GM18909 (cell line): ENCODE data around the gene PLXNB3.
"Not testable (repeated sequence)": the region's sequence is repeated elsewhere in the genome, so short reads cannot be mapped to it uniquely, and the experiment has no call there.

ENCODE experiments used
- ATAC-seq: cut with Tn5 transposase; IDR thresholded peaks from one replicate; pipeline ENCODE4 v1.9.1; 2021; ENCODE audit warnings: mild to moderate bottlenecking; ENCODE audit not compliant: unreplicated experiment, poor library complexity

Gene PLXNB3

DNA sequence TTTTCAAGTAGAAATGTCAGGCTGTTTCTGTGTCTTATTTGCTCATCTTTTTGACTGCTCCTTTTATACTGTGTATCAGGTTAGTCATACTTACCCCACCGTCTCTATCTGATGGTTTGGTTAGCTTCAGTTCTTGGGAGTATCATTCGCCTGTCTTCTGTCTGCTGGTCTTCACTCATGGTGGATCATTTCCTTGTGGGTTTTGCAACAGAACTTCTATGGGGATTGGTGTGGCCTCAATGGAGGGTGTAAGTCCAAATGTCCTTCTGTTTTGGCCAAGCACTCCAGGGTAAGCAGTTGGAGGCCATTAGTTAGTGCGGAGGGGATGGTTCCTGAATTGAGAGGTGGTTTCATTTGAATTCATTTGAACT, 32.2 kb upstream of the PLXNB3 start:
- no peak for ATAC-seq

DNA sequence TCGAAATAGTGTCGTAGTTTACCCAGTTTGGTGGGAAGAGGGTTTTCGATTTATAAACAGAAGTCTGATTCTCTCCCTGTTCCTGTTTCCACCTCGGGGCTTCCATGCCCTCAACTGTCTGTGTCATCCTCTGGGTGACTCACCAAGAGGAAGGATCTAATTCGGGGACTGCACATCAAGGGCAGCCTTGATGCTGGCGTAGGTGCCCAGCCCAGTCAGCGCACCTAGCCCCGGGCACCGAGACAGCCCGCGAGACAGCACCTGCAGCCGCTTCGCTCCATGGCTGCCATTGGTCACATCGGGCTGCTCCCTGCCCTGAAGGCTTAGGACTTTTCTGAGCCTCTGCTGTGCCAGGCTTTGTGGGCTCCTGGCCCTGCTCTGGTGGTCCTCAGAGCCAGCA, 31.6 kb upstream of the PLXNB3 start:
- ATAC-seq, result no peak

DNA sequence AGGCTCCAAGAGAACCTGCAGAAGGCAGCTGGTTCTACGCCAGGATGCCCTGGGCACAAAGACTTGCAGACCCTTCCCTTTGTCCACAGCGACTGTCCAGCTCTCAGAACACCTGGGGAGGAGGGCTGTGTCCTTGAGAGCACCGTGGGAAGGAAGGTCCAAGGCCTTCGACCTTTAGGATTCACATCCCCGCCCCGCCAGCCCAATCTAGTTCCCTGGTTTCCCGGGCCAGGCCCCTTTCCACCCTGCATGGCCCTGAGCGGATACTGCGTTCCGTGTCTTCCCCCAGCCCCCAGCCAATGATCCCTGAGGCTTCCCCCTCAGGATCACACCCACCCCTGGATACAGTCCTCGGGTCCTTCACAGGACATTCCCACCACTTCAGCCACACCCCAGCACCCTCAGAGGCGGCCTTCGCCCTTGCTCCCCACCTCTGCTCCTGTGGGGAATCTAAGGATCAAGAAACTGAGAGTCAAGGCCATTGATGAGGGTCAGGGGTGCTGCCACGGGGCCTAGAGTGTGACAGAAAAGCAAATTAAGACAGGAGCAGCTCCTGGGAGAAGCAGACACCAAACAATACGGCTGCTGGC, 30.3 kb upstream of the PLXNB3 start:
- ATAC-seq, result no peak

DNA sequence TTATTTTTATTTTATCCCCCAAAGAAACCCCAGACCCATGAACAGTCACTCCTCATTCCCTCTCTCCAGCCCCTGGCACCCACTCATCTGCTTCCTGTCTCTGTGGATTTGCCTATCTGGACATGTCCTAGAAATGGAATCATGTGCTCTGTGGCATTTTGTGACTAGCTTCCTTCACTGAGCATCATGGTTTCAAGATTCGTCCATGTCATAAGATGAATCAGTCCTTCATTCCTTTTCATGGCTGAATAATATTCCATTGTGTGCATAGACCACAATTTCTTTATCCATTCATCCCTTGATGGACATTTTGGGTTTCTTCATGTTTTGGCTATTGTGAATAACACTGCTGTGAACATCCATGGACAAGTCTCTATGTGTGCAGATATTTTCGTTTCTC, 29.2 kb upstream of the PLXNB3 start:
- ATAC-seq, result no peak

DNA sequence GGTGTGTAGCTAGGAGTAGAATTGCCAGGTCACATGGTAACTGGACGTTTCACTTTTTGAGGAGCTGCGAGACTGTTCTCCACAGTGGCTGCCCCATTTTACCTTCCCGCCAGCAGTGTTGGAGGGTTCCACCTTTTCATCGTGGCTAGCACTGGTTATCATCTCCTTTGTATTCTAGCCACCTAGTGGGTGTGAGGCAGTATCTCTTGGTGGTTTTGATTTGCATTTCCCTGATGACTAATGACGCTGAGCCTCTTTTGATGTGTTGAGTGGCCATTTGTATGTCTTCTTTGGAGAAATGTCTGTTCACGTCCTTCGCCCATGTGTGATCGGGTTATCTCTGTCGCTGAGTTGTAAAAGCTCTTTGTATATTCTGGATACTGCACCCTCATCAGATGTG, 28.8 kb upstream of the PLXNB3 start:
- no peak for ATAC-seq

GRCh38 chrX:153736071-153736820, 27.8 kb upstream of the PLXNB3 start:
- no peak for ATAC-seq

DNA sequence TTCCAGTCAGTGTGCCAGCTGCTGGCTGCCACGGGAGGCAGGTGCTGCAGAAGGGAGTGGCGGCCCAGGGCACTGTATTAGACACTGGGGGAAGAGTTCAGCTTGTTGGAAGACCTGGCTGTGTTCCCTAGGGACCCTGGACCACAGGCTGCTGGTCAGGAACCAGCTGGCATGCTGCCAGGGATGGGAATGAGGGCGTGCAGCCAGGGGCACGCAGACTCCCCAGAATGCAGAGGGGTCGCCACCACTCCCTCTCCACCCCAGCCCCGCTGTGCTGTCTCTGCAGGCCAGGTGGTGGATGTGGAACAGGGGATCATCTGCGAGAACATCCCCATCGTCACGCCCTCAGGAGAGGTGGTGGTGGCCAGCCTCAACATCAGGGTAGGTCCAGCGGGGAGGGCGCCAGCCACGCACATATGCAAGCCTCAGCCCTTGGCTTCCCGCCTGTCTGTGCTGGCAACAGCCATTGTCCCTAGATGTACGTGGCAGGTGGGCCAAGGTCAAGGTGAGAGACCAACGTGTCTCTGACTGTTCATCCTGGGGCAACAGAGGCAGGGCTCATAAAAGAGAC, 27.1 kb upstream of the PLXNB3 start:
- no peak for ATAC-seq

DNA sequence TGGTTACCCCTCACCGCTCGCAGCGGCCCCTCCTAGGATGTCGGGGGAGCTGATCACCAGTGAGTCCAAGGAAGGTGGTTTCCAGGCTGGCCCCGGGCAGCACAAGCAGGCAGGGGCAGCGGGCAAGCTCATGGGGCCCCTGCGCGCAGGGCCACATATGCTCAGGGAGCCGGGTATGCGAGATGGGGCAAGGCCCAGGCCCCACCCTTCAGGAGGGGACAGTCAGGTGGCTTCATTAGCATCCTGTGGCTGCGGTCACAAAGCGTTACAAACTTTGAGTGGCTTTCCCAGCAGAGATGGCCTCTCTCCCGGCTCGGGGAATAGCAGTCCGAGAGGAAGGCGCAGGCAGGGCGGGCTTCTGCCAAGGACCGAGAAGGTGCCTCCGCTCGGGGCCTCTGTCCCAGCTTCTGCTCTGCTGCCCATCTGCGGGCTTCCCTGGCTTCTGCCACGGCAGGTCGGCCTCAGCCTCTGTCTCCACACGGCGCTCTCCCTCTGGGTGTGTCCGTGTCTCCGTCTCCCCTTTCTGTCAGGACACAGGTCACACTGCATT, 25.9 kb upstream of the PLXNB3 start:
- ATAC-seq, result no peak

- no peak for ATAC-seq
Observed at GRCh38 chrX:153739754-153740486, 24.1 kb upstream of the PLXNB3 start.

DNA sequence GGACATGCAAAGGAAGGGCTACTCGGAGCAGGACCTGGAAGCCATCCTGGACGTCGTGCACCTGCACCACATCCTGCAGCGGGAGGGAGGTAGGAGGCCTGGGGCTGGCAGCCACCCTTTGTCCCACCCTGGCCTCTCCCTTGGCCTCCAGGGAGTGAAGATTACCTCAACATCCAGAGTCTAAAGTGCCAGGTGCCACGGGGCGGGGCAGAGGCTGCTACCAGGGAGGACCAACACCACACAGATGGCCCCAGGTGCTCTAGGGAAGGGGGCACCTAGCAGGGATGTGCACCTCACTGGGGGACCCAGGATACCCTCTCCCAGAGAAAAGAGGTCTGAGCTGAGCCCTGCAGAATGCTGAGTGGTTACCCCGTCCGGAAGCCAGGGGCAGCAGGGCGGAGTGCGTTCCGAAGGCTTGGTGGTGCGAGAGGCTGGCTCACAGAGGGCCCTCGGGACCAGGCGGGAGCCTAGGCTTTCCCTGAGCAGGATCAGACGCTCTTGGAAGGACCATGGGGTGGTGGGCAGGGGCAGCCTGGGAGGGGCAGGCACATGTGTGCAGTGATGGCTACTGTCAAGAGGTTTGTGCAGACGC, 23.3 kb upstream of the PLXNB3 start:
- ATAC-seq, result no peak

- no peak for ATAC-seq
Observed at GRCh38 chrX:153741446-153741845, 22.6 kb upstream of the PLXNB3 start.

- not testable (repeated sequence) for ATAC-seq
Observed at GRCh38 chrX:153742111-153742510, 21.9 kb upstream of the PLXNB3 start.

DNA sequence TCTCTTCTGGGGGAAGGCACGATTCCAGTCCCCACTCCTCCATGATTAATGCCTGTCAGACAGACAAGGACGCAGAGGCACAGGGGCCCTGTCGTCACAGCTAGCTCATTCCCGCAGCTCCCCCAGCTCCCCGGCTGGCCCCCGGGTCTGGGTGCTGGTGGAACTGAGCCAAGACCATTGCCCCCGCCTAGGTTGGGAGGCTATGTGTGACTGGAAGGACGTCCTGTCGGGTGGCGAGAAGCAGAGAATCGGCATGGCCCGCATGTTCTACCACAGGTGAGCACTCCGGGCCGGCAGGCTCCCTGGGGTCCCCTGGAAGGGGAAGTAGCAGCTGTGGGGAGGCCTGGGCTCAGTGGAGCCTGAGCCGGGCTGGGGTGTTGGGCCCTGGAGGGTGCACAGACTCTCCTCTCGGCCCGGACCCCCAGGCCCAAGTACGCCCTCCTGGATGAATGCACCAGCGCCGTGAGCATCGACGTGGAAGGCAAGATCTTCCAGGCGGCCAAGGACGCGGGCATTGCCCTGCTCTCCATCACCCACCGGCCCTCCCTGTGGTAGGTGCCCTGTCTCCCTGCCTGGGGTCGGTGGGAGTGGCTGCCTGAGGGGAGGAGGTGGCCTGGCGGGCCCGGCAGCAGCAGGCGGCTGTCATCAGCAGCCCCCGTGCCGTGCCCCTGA, 21.1 kb upstream of the PLXNB3 start:
- ATAC-seq, result not testable (repeated sequence)

DNA sequence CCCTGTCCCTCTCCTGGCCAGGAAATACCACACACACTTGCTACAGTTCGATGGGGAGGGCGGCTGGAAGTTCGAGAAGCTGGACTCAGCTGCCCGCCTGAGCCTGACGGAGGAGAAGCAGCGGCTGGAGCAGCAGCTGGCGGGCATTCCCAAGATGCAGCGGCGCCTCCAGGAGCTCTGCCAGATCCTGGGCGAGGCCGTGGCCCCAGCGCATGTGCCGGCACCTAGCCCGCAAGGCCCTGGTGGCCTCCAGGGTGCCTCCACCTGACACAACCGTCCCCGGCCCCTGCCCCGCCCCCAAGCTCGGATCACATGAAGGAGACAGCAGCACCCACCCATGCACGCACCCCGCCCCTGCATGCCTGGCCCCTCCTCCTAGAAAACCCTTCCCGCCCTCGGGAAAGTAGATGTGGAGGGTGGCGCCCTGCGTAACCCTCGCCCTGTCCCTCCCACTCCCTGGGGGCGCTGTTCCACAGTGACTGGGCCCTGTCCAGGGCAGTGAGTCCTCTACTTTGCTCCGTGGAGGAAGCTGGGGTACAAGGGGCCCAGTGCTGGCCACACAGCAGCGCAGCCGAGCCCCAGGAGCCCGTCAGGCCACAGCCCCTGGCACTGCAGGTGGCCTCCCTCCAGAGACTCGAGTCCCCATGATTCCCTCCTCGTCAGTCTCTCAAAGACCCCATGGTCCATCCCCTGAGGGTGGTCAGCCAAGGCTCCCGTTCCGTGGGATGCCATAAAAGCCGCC, 20.4 kb upstream of the PLXNB3 start:
- not testable (repeated sequence) for ATAC-seq

GRCh38 chrX:153744210-153745066, 19.6 kb upstream of the PLXNB3 start:
- no peak for ATAC-seq

- ATAC-seq, result not testable (repeated sequence)
Observed at GRCh38 chrX:153745067-153745433, 19.0 kb upstream of the PLXNB3 start.

- ATAC-seq, result no peak
Observed at GRCh38 chrX:153746359-153746758, 17.7 kb upstream of the PLXNB3 start.

GRCh38 chrX:153746991-153747390, 17.1 kb upstream of the PLXNB3 start:
- not testable (repeated sequence) for ATAC-seq
